K562 (cell line): Measurements from ENCODE around the gene GALNT18. TPM values are rescaled to one million over a fixed set of nuclear protein-coding genes. Genes with fewer than 3 reads are reported as not detected.

ENCODE experiments used
- AFF4 ChIP-seq: sonication (generic); formaldehyde crosslinking; IDR thresholded peaks from 2 replicates; pipeline ENCODE4 v1.8.0; 2023; ENCODE audit warnings: mild to moderate bottlenecking, missing genetic modification reagents
- CTCF ChIP-seq, 3 experiments: IDR thresholded peaks in 2 of 3; conservative IDR thresholded peaks in 1 of 3; 2 replicates each; pipeline ENCODE4 v1.5.1; 2011 to 2012; ENCODE audit warnings: low read length in 3 of 3, mild to moderate bottlenecking in 3 of 3, control low read depth in 2 of 3, improper control_type of control experiment in 1 of 3, inconsistent platforms in 1 of 3, low read depth in 1 of 3, mixed read lengths in 1 of 3, moderate library complexity in 1 of 3; ENCODE audit not compliant: insufficient read depth in 2 of 3
- ESRRB ChIP-seq: fragments of 250-450 bp; sonication (Bioruptor Pico); IDR thresholded peaks from 2 replicates; pipeline ENCODE4 v1.5.0; 2020; ENCODE audit warnings: mild to moderate bottlenecking, moderate library complexity, borderline replicate concordance
- MXI1 ChIP-seq: IDR thresholded peaks from 2 replicates; pipeline ENCODE4 v1.6.1; 2011; ENCODE audit warnings: low read depth, mild to moderate bottlenecking, improper control_type of control experiment, low read length
- RBM39 ChIP-seq: fragments of 200-400 bp; formaldehyde crosslinking; optimal IDR thresholded peaks from 2 replicates; pipeline ENCODE3; 2018; ENCODE audit warnings: low read depth, low read length
- ZBTB17 ChIP-seq: fragments of 450-650 bp; formaldehyde crosslinking; IDR thresholded peaks from 2 replicates; pipeline ENCODE4 v1.4.0; 2020; ENCODE audit warnings: mild to moderate bottlenecking
- polyA plus RNA-seq, 8 experiments: library from polyadenylated mRNA; depleted of rRNA in 4 of 8; stranded (reverse) in 5 of 8; unstranded in 3 of 8; fragments of >200 nt; fragmentation: Nextera tagmentation in 2 of 8; fragmentation: Illumina TruSeq in 1 of 8; extraction: Ambion mirVana in 2 of 8; extraction: Trizol in 1 of 8; gene quantifications; 2 replicates each; pipeline versions ENCODE4 v1.2.1 to v1.2.3, GENCODE V29; 2011 to 2014; ENCODE audit warnings: inconsistent platforms in 1 of 8, missing spikeins in 1 of 8
- total RNA-seq, 7 experiments: library from RNA; depleted of rRNA in 6 of 7; stranded (reverse); fragments of >200 nt in 6 of 7; fragmentation: Illumina TruSeq in 2 of 7; extraction: Trizol in 2 of 7; gene quantifications; 2 replicates each; pipeline versions ENCODE4 v1.2.1 to v1.2.3, GENCODE V29; 2011 to 2021; ENCODE audit warnings: low replicate concordance in 1 of 7

GALNT18 gene
- total and polyA plus RNA-seq, 9 of the 15 experiments (the other 6 are each of a cell fraction or from before 2014, with no cell fraction given): not detected

DNA sequence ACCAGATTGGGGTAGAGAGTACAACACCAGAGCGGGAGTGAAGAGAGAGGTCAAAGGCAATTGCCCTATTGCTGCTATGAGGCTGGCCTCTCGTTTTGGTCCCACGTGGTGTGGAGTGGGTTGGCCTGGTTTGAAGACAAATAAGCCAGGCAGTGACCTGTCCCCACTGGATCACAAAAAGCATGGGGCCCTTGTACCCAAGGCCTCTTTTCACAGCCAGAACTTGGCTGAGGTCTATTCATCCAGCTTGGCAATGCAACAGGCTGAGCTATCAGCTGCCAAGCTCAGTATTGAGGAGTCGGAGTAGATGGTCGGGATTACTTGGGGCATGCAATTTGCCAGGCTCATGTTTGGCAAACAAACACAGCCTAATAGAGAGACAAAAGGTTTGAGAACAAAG lies 19.2 kb upstream of the GALNT18 start (continued):
- no peak for TF ChIP-seq AFF4
- TF ChIP-seq CTCF (IDR thresholded peaks at IDR 0.05 in 2 of 3, conservative IDR thresholded peaks at IDR 0.05 in 1 of 3; ENCODE audit: insufficient read depth in 2 of 3, low read depth in 1 of 3, low read length in 3 of 3): no peak
- no peak for TF ChIP-seq ESRRB (CRISPR knock-in tag)
- TF ChIP-seq ZBTB17 (CRISPR knock-in tag): no peak
- TF ChIP-seq MXI1: no peak
- no peak for TF ChIP-seq RBM39
